GM12878 (cell line): Measurements from ENCODE around the gene PSMB7.

Source experiments
- EZH2 ChIP-seq: IDR thresholded peaks from 2 replicates; pipeline ENCODE4 v1.6.1; 2012; ENCODE audit warnings: low read depth, mild to moderate bottlenecking, control low read depth, inconsistent platforms, low read length, borderline replicate concordance; ENCODE audit not compliant: control insufficient read depth
- GABPA ChIP-seq: IDR thresholded peaks from 2 replicates; pipeline ENCODE4 v1.6.1; 2014; ENCODE audit warnings: antibody characterized with exemption, low read depth, mild to moderate bottlenecking, inconsistent platforms
- IKZF1 ChIP-seq: fragments of 450-650 bp; conservative IDR thresholded peaks from 2 replicates; pipeline ENCODE4 v1.6.1; 2017; ENCODE audit warnings: antibody characterized with exemption, mild to moderate bottlenecking
- RCOR1 ChIP-seq: conservative IDR thresholded peaks from 2 replicates; pipeline ENCODE4 v1.6.1; 2012; ENCODE audit warnings: low read depth, low read length, improper control_type of control experiment
- RELA ChIP-seq: fragments of 450-650 bp; IDR thresholded peaks from 2 replicates; pipeline ENCODE4 v1.8.0; 2014; ENCODE audit warnings: borderline replicate concordance; ENCODE audit not compliant: partially characterized antibody
- SIN3A ChIP-seq: IDR thresholded peaks from 2 replicates; pipeline ENCODE4 v1.6.1; 2012; ENCODE audit warnings: low read depth, low read length, improper control_type of control experiment
- ZNF274 ChIP-seq: IDR thresholded peaks from one replicate; pipeline ENCODE4 v1.8.0; 2011; ENCODE audit not compliant: insufficient read length, insufficient read depth
- TF ChIP-seq, protein P1 (sequence below), 3 experiments: IDR thresholded peaks in 2 of 3; conservative IDR thresholded peaks in 1 of 3; 2 replicates each; pipeline ENCODE4 v1.5.1; 2011; ENCODE audit warnings: low read depth in 3 of 3, low read length in 3 of 3, mild to moderate bottlenecking in 3 of 3, control low read depth in 2 of 3, moderate library complexity in 2 of 3, inconsistent platforms in 1 of 3, mixed read lengths in 1 of 3; ENCODE audit not compliant: control insufficient read depth in 2 of 3, insufficient read depth in 1 of 3; ENCODE audit errors: extremely low read depth in 1 of 3
- TF ChIP-seq, protein P2 (sequence below): fragments of 450-650 bp; IDR thresholded peaks from 2 replicates; pipeline ENCODE4 v1.6.1; 2017; ENCODE audit warnings: mild to moderate bottlenecking, moderate library complexity
- TF ChIP-seq, protein P3 (sequence below): IDR thresholded peaks from 2 replicates; pipeline ENCODE4 v1.6.1; 2012; ENCODE audit warnings: improper control_type of control experiment, low read depth, low read length; ENCODE audit not compliant: insufficient replicate concordance

DNA sequence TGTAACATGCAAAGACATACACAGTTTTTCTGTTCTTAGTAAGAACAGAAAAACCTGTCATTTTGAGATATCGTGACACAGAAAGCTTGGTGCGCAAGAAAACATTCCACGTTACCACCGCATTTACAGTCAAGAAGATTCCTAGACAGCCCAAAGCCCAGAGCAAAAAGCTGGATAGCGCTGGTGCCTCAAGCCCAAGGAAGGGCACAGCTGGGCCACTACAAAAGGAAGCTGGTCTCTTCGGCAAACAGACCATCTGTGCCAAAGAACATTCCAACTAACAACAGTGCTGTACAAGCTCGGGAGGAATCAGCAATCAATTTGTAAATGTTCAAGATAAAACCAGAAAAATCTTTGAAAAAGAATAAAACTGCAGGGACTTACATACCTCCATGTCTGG is 31.0 kb downstream of the PSMB7 start:
- TF ChIP-seq EZH2 (no peak), IKZF1 (no peak), SIN3A (no peak), ZNF274 (no peak), RELA (no peak), GABPA (no peak), RCOR1 (no peak)
- TF ChIP-seq, protein P1, sequence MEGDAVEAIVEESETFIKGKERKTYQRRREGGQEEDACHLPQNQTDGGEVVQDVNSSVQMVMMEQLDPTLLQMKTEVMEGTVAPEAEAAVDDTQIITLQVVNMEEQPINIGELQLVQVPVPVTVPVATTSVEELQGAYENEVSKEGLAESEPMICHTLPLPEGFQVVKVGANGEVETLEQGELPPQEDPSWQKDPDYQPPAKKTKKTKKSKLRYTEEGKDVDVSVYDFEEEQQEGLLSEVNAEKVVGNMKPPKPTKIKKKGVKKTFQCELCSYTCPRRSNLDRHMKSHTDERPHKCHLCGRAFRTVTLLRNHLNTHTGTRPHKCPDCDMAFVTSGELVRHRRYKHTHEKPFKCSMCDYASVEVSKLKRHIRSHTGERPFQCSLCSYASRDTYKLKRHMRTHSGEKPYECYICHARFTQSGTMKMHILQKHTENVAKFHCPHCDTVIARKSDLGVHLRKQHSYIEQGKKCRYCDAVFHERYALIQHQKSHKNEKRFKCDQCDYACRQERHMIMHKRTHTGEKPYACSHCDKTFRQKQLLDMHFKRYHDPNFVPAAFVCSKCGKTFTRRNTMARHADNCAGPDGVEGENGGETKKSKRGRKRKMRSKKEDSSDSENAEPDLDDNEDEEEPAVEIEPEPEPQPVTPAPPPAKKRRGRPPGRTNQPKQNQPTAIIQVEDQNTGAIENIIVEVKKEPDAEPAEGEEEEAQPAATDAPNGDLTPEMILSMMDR (IDR thresholded peaks at IDR 0.05 in 2 of 3, conservative IDR thresholded peaks at IDR 0.05 in 1 of 3; ENCODE audit: control insufficient read depth in 2 of 3, extremely low read depth in 1 of 3, insufficient read depth in 1 of 3, low read depth in 3 of 3, low read length in 3 of 3), result no peak
- TF ChIP-seq, protein P2, sequence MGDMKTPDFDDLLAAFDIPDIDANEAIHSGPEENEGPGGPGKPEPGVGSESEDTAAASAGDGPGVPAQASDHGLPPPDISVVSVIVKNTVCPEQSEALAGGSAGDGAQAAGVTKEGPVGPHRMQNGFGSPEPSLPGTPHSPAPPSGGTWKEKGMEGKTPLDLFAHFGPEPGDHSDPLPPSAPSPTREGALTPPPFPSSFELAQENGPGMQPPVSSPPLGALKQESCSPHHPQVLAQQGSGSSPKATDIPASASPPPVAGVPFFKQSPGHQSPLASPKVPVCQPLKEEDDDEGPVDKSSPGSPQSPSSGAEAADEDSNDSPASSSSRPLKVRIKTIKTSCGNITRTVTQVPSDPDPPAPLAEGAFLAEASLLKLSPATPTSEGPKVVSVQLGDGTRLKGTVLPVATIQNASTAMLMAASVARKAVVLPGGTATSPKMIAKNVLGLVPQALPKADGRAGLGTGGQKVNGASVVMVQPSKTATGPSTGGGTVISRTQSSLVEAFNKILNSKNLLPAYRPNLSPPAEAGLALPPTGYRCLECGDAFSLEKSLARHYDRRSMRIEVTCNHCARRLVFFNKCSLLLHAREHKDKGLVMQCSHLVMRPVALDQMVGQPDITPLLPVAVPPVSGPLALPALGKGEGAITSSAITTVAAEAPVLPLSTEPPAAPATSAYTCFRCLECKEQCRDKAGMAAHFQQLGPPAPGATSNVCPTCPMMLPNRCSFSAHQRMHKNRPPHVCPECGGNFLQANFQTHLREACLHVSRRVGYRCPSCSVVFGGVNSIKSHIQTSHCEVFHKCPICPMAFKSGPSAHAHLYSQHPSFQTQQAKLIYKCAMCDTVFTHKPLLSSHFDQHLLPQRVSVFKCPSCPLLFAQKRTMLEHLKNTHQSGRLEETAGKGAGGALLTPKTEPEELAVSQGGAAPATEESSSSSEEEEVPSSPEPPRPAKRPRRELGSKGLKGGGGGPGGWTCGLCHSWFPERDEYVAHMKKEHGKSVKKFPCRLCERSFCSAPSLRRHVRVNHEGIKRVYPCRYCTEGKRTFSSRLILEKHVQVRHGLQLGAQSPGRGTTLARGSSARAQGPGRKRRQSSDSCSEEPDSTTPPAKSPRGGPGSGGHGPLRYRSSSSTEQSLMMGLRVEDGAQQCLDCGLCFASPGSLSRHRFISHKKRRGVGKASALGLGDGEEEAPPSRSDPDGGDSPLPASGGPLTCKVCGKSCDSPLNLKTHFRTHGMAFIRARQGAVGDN, result no peak
- TF ChIP-seq, protein P3, sequence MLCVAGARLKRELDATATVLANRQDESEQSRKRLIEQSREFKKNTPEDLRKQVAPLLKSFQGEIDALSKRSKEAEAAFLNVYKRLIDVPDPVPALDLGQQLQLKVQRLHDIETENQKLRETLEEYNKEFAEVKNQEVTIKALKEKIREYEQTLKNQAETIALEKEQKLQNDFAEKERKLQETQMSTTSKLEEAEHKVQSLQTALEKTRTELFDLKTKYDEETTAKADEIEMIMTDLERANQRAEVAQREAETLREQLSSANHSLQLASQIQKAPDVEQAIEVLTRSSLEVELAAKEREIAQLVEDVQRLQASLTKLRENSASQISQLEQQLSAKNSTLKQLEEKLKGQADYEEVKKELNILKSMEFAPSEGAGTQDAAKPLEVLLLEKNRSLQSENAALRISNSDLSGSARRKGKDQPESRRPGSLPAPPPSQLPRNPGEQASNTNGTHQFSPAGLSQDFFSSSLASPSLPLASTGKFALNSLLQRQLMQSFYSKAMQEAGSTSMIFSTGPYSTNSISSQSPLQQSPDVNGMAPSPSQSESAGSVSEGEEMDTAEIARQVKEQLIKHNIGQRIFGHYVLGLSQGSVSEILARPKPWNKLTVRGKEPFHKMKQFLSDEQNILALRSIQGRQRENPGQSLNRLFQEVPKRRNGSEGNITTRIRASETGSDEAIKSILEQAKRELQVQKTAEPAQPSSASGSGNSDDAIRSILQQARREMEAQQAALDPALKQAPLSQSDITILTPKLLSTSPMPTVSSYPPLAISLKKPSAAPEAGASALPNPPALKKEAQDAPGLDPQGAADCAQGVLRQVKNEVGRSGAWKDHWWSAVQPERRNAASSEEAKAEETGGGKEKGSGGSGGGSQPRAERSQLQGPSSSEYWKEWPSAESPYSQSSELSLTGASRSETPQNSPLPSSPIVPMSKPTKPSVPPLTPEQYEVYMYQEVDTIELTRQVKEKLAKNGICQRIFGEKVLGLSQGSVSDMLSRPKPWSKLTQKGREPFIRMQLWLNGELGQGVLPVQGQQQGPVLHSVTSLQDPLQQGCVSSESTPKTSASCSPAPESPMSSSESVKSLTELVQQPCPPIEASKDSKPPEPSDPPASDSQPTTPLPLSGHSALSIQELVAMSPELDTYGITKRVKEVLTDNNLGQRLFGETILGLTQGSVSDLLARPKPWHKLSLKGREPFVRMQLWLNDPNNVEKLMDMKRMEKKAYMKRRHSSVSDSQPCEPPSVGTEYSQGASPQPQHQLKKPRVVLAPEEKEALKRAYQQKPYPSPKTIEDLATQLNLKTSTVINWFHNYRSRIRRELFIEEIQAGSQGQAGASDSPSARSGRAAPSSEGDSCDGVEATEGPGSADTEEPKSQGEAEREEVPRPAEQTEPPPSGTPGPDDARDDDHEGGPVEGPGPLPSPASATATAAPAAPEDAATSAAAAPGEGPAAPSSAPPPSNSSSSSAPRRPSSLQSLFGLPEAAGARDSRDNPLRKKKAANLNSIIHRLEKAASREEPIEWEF, result no peak
